Neural progenitor cell (in vitro differentiated cells): ENCODE data around the gene ABL1. TPM values are rescaled to one million over a fixed set of nuclear protein-coding genes. Genes with fewer than 3 reads are reported as not detected.

Experiments
- DNase-seq: peaks from one replicate; pipeline ENCODE4 v3.0.0-alpha.2; 2016; ENCODE audit warnings: low spot score
- H2AFZ ChIP-seq: fragments of 200-600 bp; sonication (generic); replicated peaks from 2 replicates; pipeline ENCODE4 v1.6.1; 2016; ENCODE audit warnings: antibody characterized with exemption
- H3F3A ChIP-seq: fragments of 200-600 bp; sonication (generic); 2 replicates; pipeline ENCODE4 v1.6.1; 2016; ENCODE audit warnings: antibody characterized with exemption, low read depth
- H3K27ac ChIP-seq: fragments of 200-600 bp; sonication (generic); 2 replicates; pipeline ENCODE4 v1.5.1; 2016; ENCODE audit warnings: mild to moderate bottlenecking
- H3K27me3 ChIP-seq: fragments of 200-600 bp; sonication (generic); 2 replicates; pipeline ENCODE4 v1.6.1; 2016; ENCODE audit warnings: mild to moderate bottlenecking, moderate library complexity
- H3K36me3 ChIP-seq: fragments of 200-600 bp; sonication (generic); 2 replicates; pipeline ENCODE4 v1.5.1; 2016
- H3K4me1 ChIP-seq: fragments of 200-600 bp; sonication (generic); 2 replicates; pipeline ENCODE4 v1.6.1; 2016; ENCODE audit warnings: mixed run types
- H3K4me2 ChIP-seq: fragments of 200-600 bp; sonication (generic); 2 replicates; pipeline ENCODE4 v1.6.1; 2016
- H3K4me3 ChIP-seq: fragments of 200-600 bp; sonication (generic); 2 replicates; pipeline ENCODE4 v1.5.1; 2016
- H3K79me2 ChIP-seq: fragments of 200-600 bp; sonication (generic); 2 replicates; pipeline ENCODE4 v1.6.1; 2016; ENCODE audit warnings: low read depth
- H3K9ac ChIP-seq: fragments of 200-600 bp; sonication (generic); 2 replicates; pipeline ENCODE4 v1.6.1; 2016
- H3K9me3 ChIP-seq: fragments of 200-600 bp; sonication (generic); 2 replicates; pipeline ENCODE4 v1.5.1; 2016; ENCODE audit warnings: low read depth
- H4K20me1 ChIP-seq: fragments of 200-600 bp; sonication (generic); 2 replicates; pipeline ENCODE4 v1.6.1; 2016; ENCODE audit warnings: low read depth
- H3K27ac Mint-ChIP-seq: 3 replicates; pipeline ENCODE4 v1.8.0; 2021; ENCODE audit warnings: mixed read lengths
- H3K27me3 Mint-ChIP-seq: 2 replicates; pipeline ENCODE4 v1.8.0; 2022; ENCODE audit warnings: low read depth, mild to moderate bottlenecking, inconsistent platforms, moderate library complexity, mixed read lengths; ENCODE audit not compliant: insufficient read depth
- H3K36me3 Mint-ChIP-seq: 3 replicates; pipeline ENCODE4 v1.8.0; 2021; ENCODE audit warnings: mixed read lengths
- H3K4me1 Mint-ChIP-seq: 3 replicates; pipeline ENCODE4 v1.8.0; 2021; ENCODE audit warnings: mixed read lengths
- H3K4me3 Mint-ChIP-seq: 3 replicates; pipeline ENCODE4 v1.8.0; 2021; ENCODE audit warnings: mild to moderate bottlenecking, moderate library complexity, mixed read lengths
- H3K9me3 Mint-ChIP-seq: 3 replicates; pipeline ENCODE4 v1.8.0; 2020; ENCODE audit warnings: mixed read lengths
- EZH2 ChIP-seq: fragments of 200-600 bp; sonication (generic); IDR thresholded peaks from 2 replicates; pipeline ENCODE4 v1.6.1; 2017; ENCODE audit warnings: antibody characterized with exemption, mild to moderate bottlenecking, moderate library complexity
- EZH2phosphoT487 ChIP-seq: fragments of 200-600 bp; sonication (generic); IDR thresholded peaks from 2 replicates; pipeline ENCODE4 v1.6.1; 2017; ENCODE audit warnings: antibody characterized with exemption
- total RNA-seq: library from RNA; depleted of rRNA; stranded (reverse); fragments of >200 nt; gene quantifications from 2 replicates; pipeline ENCODE4 v1.2.3, GENCODE V29; 2015; ENCODE audit warnings: low replicate concordance
- TF ChIP-seq, protein P1 (sequence below): fragments of 200-600 bp; sonication (generic); IDR thresholded peaks from 2 replicates; pipeline ENCODE4 v1.5.1; 2017; ENCODE audit warnings: antibody characterized with exemption, mild to moderate bottlenecking

The ABL1 gene
- total RNA-seq, 1 donor from 2014 or later, result 38.4 TPM

DNA sequence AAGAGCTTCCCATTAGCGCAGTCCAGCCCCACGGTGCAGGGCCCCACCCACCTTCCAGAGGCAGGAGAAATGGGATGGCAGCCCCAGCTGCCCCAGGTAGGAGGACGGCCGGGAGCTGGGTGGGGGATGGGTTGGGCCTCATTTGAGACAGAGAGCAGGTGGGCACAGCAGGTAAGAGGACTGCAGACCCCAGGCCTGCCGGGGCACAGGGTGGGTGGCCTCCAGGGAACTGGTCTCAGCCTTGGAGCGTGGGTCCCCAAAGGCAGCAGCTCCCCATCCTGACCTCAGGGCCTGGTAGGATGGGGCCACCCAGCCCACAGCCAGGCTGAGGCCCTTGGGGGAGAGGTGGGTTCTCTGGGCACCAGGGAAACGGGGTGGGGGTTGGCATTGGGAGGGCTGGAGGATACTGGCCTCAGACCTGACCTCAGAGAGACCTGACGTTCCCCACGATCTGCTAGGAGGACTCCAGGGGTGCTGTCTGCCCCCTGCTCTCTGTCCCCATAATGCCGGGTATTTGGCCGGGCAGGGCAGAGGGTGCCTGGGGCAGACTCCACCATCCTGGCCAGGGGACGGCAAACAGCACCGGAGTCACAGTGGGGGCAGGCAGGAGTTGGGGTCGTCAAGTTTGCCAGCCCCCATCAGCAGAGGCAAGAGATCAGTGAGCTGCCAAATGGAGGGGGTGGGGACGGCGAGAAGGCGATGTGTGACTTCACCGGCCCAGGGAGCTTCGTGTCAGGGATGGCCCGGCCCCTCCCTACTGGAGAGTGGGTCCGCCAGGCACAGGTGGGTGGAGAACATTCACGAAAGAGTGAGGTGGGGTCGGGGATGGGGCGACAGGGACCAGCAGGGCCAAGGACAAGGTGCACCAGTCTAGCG lies 68.4 kb downstream of the ABL1 start:
- Histone ChIP-seq H3K9me3 (no peaks in the 10 kb centered on the region), H3F3A (peaks cover 3% of the 10 kb centered on the region), H4K20me1 (no peaks in the 10 kb centered on the region), H3K27me3 (no peaks in the 10 kb centered on the region), H3K4me2 (no peak overlapping the region), H3K27ac (no peak overlapping the region), H3K36me3 (no peaks in the 10 kb centered on the region), H3K4me3 (no peak overlapping the region), H3K4me1 (peaks cover 4% of the 10 kb centered on the region), H3K9ac (no peak overlapping the region), H3K79me2 (no peaks in the 10 kb centered on the region), H2AFZ (no peak overlapping the region)
- no peak overlapping the region for H3K27ac Mint-ChIP-seq
- H3K4me1 Mint-ChIP-seq, result peaks cover 7% of the 10 kb centered on the region
- H3K27me3 Mint-ChIP-seq, result peaks cover 2% of the 10 kb centered on the region
- H3K4me3 Mint-ChIP-seq, result no peak overlapping the region
- no peak for DNase-seq
- no peaks in the 10 kb centered on the region for H3K9me3 Mint-ChIP-seq
- TF ChIP-seq EZH2, result no peak
- H3K36me3 Mint-ChIP-seq, result no peaks in the 10 kb centered on the region

DNA sequence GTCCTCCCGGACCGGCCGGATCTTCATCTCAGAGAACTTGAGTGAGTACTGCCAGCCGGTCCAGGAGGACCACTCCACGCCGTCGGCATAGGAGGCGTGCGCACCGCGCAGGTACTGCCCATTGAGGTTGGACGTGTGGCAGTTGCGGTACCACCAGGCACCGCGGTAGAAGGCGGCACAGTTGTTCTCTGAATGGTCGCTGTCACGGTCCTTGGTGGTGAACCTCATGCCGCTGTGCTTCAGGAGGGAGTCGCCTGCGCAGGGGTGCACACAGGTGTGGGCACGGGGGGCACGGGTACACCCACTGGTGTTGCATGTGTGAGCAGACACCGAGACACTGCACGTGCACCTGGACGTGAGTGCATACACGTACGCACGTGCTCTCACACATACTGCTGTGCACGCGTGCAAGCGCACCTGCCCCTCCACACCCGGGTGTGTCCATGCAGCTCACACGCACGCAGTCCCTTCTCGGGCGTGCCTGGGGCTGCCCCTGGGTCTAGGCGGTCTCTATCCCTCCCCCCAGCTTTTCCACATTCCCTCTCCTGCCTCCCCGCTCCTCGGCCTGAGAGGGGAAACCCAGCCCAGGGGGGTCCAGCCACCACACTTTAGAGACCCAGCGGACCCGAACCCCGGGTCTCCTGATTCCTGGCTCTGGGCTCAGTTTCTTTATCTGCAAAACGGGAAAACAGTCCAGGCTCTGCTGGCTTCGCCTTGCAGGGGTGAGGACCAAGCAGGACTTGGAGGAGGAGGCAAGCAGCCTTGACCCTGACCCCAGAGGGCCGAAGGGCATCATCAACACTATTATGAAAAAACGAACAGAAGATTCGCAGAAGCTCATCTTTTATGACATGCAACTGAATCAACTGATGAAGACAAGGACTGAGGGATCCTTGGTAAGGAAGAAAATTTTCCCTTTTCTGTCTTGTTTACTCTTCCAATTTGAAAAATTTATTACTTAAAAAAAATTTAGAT lies 69.3 kb downstream of the ABL1 start:
- Histone ChIP-seq H3K27me3 (no peaks in the 10 kb centered on the region), H3K27ac (no peak overlapping the region), H3F3A (peaks cover 3% of the 10 kb centered on the region), H3K4me2 (no peak overlapping the region), H4K20me1 (no peaks in the 10 kb centered on the region), H3K79me2 (no peaks in the 10 kb centered on the region), H3K9ac (no peak overlapping the region), H3K4me1 (peaks cover 4% of the 10 kb centered on the region), H3K36me3 (no peaks in the 10 kb centered on the region), H2AFZ (no peak overlapping the region), H3K9me3 (no peaks in the 10 kb centered on the region), H3K4me3 (no peak overlapping the region)
- no peak for DNase-seq
- Mint-ChIP-seq H3K4me1 (peaks cover 7% of the 10 kb centered on the region), H3K9me3 (no peaks in the 10 kb centered on the region), H3K4me3 (no peak overlapping the region), H3K27me3 (peaks cover 2% of the 10 kb centered on the region), H3K27ac (no peak overlapping the region), H3K36me3 (no peaks in the 10 kb centered on the region)
- TF ChIP-seq, protein P1, sequence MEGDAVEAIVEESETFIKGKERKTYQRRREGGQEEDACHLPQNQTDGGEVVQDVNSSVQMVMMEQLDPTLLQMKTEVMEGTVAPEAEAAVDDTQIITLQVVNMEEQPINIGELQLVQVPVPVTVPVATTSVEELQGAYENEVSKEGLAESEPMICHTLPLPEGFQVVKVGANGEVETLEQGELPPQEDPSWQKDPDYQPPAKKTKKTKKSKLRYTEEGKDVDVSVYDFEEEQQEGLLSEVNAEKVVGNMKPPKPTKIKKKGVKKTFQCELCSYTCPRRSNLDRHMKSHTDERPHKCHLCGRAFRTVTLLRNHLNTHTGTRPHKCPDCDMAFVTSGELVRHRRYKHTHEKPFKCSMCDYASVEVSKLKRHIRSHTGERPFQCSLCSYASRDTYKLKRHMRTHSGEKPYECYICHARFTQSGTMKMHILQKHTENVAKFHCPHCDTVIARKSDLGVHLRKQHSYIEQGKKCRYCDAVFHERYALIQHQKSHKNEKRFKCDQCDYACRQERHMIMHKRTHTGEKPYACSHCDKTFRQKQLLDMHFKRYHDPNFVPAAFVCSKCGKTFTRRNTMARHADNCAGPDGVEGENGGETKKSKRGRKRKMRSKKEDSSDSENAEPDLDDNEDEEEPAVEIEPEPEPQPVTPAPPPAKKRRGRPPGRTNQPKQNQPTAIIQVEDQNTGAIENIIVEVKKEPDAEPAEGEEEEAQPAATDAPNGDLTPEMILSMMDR, result no peak
- TF ChIP-seq EZH2 (no peak), EZH2phosphoT487 (no peak)

DNA sequence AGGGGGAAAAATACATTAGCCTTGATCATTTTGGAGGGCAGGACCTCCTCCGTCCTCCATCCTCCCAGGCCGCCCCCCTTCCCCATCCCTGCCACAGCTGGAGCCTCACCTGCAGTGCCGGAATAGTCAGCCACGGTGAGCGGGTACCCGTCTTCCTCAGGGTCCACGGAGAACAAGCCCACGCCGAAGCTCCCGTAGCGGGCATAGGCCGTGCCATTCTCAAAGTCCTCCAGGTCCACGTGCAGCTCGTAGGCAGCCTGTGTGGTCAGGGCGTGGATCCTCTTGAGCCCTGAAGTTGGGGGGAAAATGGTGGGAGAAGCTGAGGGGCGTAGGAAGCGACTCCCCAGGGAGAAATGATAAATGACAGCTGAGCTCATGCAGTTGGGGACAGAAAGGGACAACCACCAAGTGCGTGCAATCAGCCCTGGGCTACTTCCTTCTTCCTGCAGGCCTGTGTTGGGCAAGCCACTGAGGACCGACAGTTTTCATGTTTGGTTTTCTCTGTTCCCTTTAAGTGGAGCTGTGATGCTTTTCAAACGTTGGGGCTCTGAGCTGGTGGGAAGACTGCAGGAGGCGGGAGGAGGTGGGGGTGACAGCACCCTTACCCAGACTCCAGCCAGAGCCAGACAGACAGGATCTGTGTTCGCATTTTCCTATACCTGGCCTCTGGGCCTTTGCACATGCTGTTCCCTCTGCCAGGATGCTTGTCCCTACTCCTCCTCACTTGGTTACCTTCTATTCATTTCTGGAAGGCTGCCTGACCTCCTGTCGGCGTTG lies 70.3 kb downstream of the ABL1 start:
- H3K9me3 Mint-ChIP-seq, result no peaks in the 10 kb centered on the region
- peaks cover 2% of the 10 kb centered on the region for H3K27me3 Mint-ChIP-seq
- Histone ChIP-seq H3F3A (peaks cover 3% of the 10 kb centered on the region), H3K9ac (no peak overlapping the region), H3K4me1 (peaks cover 4% of the 10 kb centered on the region), H3K4me2 (no peak overlapping the region), H3K36me3 (no peaks in the 10 kb centered on the region), H3K4me3 (no peak overlapping the region), H3K9me3 (no peaks in the 10 kb centered on the region), H3K79me2 (no peaks in the 10 kb centered on the region), H3K27me3 (no peaks in the 10 kb centered on the region), H4K20me1 (no peaks in the 10 kb centered on the region), H3K27ac (no peak overlapping the region), H2AFZ (no peak overlapping the region)
- H3K4me1 Mint-ChIP-seq, result peaks cover 5% of the 10 kb centered on the region
- no peaks in the 10 kb centered on the region for H3K36me3 Mint-ChIP-seq
- H3K27ac Mint-ChIP-seq, result no peak overlapping the region
- no peak overlapping the region for H3K4me3 Mint-ChIP-seq
- no peak for DNase-seq
- no peak for TF ChIP-seq EZH2
- TF ChIP-seq, protein P1, result no peak
- no peak for TF ChIP-seq EZH2phosphoT487
